Thyroid gland (tissue), 4 donors: Measurements from ENCODE around the gene RNF220.

Source experiments
- CTCF ChIP-seq, 6 experiments: fragments of 200-600 bp in 3 of 6; fragments of 450-650 bp in 3 of 6; sonication (generic) in 3 of 6; IDR thresholded peaks; one replicate each; pipeline ENCODE4 v1.5.1; 2016 to 2019; ENCODE audit warnings: antibody characterized with exemption in 6 of 6, mild to moderate bottlenecking in 2 of 6, inconsistent platforms in 1 of 6, moderate library complexity in 1 of 6
- POLR2A ChIP-seq, 2 donors: fragments of 450-650 bp; IDR thresholded peaks; one replicate each; pipeline ENCODE4 v1.6.1; 2017; ENCODE audit warnings: antibody characterized with exemption in 2 of 2, mild to moderate bottlenecking in 2 of 2, moderate library complexity in 1 of 2

- TF ChIP-seq POLR2A (IDR thresholded peaks at IDR 0.05): no peak
- no peak for TF ChIP-seq CTCF (IDR thresholded peaks at IDR 0.05)
These were observed 17.1 kb downstream of the RNF220 start for GRCh38 chr1:44422161-44422560.
